Measurements from ENCODE around the gene PTPA.
A peak's percentile ranks its signal among the peaks of the same experiment; 100 is the strongest.

The PTPA gene

DNA sequence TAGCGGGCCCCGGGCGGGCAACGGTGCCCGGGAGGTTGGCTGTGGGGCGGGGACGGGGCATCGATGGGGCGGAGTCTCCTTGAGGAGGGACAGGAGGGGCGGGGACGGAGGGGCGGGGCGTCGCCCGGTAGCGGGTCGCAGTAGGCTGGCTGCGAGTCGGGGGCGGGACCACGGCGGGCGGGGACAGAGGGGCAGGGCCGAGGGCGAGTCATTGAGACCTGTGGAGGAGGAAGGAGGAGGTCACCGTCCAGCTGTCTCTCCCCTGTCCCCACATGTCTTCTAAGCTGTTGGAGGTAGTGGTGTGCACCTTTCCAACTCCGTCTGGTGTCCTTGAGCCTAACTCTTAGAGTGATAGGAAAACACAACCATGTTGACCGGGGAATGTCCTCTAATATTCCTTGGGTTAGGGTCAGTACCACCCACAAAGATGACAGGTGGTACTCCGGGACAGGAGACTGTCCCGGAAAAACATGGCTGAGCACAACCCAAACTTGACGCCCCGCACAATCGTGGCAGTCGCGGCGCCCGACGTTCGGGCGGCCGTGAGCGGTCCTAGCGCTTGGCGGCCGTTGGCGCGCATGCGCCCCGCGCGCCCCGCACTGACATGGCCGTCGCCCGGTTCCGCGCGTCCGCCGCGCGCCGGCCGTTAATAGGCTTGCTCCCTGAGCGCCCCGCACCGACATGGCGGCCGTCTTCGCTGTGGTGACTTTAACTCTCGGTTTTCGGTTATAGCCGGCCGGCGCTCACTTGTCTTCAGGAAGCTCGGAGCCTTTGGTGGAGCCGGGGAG is at the start of gene PTPA, which contains the start of gene CRAT:
Gene PTPA, plus strand, starts transcription at position 676 of the 788 bp plus-strand sequence. CDS start 186 bp downstream, outside the sequence.
Gene CRAT, minus strand, starts transcription at position 54 of the 788 bp plus-strand sequence. CDS start 284 bp downstream, outside the sequence.
- peak; percentile 98 for DNase-seq (ENCODE audit: low spot score)

DNA sequence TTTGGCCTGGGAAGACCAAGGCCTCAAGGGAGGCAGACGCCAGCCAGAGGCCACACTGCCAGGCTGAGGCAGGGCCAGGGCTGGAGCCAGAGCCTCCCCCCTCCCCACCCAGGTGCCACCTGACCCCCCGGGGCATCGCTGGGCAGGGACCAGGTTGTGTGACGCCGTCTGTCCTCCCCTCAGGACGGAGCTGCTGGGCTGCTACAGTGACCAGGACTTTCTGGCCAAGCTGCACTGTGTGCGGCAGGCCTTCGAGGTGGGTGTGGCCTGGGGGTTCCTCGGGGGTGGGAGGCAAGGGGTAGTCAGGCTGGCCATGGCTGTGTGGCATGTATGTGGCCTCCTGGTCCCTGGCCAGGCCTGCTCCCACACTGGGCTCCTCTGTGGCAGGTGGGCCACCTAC is 48.2 kb upstream of the PTPA start:
- DNase-seq (ENCODE audit: low spot score), result no peak

DNA sequence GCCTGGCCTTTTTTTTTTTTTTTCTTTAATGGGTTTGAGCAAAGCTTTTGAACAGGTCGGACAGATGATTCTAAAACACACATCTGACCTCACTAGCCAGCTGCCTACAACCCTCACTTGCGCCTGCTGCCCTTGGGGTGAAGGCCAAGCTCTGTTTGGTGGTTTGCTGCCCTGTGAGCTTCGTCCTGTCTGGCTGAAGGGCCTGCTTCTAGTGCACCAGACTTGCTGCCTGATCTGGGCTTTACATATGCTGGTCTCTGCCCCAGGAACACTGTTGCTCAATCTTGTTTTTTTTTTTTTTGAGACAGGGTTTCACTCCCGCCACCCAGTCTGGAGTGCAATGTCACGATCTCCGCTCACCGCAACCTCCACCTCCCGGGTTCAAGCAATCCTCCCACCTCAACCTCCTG is 46.7 kb upstream of the PTPA start:
- no peak for DNase-seq (ENCODE audit: low spot score)

DNA sequence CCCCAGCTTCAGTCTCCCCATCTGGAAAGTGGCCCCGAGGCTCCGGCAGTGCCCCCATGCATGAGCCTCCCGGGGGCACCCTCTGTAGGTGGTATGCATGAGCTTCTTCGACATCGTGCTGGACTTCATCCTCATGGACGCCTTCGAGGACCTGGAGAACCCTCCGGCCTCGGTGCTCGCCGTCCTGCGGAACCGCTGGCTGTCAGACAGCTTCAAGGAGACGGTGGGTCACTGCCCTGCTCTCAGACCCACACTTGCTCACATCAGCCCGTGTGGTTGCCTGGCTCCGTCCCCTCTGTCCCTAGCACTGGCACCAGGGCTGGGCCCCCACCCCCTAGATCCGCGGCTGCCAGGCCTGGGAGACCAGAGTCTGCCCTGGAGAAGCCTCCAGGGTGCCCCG is 43.1 kb upstream of the PTPA start:
- no peak for DNase-seq (ENCODE audit: low spot score)

DNA sequence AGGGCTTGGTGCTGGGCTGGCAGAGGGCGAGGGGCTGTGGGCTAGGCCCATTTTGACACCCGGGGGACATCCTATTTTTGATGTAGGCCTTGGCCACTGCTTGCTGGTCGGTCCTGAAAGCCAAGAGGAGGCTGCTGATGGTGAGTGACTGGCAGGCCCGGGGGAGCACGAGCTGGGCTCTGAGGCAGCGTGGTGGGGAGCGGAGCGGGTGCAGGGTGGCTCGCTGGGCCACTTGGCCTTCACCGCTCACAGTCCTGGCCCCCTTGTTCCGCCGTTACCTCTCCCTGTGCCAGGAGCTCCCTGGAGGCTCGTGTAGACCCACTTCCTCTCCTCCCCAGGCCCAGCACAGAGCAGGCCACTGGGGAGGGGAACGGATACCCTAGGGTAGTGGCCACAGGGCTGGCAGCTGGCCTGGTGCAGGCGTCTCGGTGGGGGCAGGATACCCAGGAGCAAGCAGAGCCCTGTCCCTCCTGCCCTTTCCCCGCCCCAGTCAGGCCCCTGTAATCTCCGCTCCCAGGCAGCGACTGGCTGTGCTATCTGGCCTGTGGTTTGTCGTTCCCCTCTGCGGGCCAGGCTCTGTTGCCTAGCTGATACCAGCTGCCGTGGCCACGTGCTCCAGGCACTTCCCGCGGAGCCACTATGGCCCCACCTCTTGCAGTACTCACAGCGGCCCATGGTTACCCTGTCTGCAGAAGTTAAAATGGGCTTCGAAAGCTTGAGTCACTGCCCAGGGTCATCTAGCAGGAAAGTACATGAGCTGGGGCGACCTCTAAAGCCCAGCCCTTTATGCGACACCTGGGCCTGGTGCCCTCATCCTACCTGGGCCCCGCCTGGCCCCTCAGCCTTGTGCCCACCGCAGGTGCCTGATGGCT is 42.0 kb upstream of the PTPA start:
- DNase-seq (ENCODE audit: low spot score), result no peak

DNA sequence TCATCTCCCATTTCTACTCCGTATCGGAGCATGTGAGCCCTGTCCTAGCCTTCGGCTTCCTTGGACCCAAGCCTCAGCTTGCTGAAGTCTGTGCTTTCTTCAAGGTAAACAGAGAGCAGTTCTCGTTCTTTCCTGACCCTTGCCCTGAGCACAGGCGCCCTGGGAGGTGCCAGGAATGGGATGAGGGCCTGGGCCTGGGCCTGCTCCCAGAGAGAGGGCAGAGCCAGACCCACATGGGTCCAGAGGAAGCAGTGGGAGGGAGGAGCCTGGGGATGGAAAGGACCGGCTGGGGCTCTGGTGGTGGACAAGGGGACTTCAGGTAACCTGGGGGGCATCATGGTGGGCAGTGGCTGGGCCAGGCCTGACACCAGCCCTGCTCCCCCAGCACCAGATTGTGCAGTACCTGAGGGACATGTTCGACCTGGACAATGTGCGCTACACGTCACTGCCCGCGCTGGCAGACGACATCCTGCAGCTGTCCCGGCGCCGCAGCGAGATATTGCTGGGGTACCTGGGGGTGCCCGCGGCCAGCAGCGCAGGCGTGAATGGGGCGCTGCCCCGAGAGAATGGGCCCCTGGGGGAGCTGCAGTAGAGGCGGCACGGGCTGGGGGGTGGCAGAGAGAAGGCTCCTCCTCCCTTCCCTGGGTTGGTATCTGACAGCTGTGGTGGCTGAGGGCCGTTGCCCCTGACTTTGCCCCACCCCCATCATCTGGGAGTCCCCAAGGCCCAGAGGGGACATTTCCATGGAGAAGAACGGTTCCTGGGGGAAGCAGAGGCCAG is 41.2 kb upstream of the PTPA start:
- no peak for DNase-seq (ENCODE audit: low spot score)

DNA sequence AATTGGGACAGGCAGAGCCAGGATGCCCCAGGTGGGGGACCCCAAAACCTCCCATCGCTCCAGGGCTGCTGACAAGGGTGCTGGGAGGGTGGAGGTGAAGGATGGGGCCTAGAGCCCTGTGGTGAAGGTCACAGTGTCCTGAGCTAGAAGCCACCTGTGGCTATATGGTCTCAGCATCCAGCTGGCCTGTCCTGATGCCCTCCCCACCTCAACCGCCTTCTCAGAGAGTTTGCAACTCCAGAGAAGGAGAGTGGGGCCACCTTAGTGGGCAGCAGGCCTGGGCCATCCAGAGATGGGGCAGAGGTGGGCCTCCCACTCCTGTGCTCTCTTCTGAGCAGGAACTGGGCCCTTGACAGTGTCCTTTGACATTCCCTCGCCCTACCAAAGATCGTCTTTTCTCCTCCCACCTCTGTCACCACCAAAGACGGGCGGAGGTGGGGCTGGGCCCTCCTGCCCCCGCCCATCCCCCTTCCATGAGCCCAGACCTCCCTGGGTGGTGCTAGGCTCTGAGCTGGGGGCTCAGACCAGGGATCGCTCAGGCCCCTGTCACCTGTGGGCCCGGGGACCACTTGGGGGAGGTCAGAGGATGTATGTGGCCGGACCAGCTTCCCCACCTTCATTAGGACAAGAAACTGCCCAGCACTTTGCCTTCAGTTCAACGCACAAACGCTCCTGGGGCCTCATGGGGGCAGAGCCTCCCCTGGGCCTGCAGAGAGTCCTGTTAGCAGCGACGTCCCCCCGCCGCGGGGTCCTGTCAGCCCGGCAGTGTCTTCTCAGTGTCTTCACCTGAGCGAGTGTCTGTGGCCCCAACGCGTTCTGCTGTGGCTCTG is 40.3 kb upstream of the PTPA start:
- DNase-seq (ENCODE audit: low spot score), result no peak

DNA sequence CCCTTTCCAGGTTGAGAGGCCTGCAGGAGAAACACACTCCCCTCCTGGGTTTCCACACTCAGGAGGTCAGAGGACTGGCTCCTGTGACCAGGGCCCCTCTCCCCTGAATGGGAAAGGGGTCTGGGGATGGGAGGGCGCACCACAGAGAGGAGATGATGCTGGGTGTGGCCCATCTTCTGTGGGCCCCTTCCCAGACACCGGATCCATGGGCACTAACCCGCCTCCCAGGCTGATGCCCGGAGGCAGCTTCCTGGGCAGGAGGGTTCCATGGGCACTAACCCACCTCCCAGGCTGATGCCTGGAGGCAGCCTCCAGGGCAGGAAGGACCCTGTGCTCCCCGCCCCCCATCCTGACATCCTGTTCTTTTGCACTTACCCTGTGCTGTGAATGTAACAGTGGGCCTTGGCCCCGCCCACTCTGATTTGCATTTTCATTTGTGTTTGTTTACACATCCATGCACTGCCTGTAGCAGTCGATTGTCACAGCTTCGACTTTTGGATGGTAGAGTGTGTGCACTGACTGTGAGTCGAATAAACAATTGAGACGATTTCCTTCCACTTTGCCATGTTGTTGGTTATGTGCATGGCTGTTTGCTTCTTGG is 39.6 kb upstream of the PTPA start:
- DNase-seq (ENCODE audit: low spot score), result no peak

DNA sequence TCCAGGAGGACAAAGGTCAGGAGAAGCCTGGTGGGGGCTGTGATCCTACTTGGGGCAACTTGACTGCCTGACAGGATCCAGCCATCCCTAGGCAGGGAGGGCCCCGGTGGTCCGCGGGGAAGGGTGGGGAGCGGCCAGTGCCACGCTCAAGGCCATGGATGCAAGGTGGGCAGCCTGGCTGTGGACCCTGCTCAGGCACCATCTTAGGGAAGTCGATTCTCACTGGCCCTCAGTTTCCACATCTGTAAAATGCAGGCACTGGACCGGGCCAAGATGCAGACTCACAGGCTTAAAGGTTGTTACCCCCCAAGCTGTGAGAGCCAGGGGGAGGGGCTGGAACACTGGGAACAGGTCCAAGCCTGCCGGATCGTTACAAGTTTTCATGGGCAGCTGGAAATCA is 39.0 kb upstream of the PTPA start:
- DNase-seq (ENCODE audit: low spot score), result no peak

DNA sequence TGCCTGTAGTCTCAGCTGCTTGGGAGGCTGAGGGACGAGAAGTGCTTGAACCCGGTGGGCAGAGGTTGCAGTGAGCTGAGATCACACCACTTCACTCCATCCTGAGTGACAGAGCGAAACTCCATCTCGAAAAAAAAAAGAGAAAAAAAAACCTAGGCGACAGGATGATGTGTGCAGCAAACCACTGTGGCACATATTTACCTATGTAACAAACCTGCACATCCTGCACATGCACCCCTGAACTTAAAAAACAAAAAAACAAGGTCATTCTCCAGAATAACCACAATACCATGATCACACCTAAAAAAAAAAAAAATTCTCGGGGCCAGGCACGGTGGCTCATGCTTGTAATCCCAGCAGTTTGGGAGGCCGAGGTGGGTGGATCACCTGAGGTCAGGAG is 37.8 kb upstream of the PTPA start:
- DNase-seq (ENCODE audit: low spot score), result no peak

DNA sequence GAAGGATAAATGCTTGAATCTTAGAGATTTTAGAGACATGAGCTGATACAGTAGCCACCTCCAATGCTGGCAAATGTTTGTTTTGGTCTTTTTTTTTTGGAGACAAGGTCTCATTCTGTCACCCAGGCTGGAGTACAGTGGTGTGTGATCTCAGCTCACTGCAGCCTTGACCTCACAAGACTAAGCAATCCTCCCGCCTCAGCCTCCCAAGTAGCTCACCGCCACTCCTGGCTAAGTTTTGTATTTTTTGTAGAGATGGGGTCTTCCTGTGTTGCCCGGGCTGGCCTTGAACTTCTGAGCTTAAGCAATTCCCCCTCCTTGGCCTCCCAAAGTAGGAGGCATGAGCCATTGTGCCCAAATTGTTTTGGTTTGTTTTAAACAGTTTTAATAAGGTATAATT is 37.1 kb upstream of the PTPA start:
- DNase-seq (ENCODE audit: low spot score), result no peak

DNA sequence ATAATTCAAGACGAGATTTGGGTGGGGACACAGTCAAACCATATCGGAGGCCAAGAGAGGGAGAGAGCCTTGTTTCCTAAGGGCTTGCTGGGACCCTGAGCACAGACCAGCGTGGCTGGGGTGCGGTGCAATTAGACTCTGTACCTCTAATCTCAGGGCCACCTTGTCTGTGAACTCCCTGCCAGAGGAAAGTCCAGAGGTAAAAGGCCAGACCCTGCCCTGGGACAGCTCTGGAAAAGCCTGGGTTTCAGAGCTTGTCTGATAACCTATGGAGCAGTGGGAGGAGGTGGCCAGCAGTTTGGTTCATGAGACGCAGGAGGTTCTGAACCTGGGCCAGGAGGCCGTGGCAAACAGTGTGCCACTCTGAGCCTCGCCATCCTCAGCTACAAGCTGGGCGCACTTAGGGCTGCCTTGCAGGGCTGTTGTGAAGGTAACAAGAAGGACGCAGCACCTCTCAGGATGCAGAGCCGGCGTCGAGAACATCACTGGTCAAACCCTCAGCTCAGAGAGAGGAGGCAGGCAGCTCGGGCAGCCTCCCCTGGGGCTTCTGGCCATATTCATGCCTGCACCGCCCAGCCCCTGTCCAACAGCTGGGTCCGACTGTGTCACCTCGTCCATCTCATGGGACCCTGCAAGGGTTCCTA is 35.1 kb upstream of the PTPA start:
- no peak for DNase-seq (ENCODE audit: low spot score)

DNA sequence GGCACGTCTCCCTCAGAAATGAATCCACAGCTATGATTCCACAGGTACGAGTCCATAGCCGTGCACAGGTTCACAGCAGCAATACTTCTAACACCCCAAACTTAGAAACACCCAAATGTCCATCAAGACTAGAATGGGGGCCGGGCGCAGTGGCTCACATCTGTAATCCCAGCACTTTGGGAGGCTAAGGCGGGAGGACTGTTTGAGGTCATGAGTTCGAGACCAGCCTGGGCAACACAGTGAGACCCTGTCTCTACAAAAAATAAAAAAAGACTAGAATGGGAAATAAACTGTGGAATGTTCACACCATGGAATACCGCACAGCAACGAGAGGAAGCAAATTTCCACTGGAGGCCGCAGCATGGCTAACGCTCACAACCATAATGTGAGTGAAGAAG is 34.6 kb upstream of the PTPA start:
- no peak for DNase-seq (ENCODE audit: low spot score)

DNA sequence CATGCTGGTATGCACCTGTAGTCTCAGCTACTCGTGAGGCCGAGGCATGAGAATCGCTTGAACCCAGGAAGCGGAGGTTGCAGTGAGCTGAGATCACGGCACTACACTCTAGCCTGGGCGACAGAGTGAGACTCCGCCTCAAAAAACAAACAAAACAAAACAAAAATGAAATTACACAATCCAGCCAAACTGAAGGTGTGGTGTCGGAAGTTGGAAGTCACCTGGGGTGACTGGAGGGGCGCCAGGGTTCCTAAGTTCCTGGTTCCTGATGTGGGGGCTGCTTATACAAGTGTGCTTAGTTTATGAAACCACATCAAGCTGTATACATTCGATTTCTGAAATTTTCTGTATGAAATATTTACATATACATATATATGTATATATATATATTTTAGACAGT is 34.0 kb upstream of the PTPA start:
- DNase-seq (ENCODE audit: low spot score), result no peak

DNA sequence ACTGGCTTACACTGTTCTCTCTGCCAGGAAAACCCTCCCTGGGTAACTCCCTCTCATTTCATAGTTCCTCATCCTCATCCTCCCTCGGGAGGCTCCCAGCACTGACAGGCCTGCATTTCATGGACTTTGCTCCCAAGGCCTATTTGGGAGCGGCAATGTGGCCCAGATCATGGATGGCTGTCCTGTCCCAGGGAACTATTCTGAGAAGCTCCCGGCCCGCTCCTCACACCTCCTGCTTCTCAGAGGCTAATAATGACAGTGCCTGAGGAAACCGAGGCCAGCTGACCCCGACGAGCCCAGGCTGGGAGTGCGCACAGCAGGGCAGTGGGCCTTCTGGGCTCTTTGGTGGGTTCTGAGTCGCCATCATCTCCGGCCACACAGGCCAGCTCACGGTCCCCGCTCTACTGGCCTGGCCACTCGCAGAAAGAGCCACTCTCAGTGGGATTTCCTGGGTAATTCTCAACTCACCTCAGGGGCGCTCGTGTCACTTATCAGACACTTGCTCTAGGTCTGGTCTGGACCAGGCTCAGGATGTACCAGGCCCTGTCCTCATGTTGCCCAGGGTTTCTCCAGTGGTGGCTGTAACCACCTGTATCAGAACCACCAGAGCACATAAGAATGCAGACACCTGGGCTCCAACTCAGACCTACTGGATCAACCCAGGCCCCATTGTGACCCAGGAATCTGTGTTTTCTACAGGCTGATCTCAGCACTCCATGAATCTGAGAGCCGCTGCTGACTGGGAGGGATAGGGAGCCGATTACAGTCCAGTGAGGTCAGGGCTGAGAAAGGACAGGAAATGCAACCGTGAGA is 32.3 kb upstream of the PTPA start:
- DNase-seq (ENCODE audit: low spot score), result no peak

DNA sequence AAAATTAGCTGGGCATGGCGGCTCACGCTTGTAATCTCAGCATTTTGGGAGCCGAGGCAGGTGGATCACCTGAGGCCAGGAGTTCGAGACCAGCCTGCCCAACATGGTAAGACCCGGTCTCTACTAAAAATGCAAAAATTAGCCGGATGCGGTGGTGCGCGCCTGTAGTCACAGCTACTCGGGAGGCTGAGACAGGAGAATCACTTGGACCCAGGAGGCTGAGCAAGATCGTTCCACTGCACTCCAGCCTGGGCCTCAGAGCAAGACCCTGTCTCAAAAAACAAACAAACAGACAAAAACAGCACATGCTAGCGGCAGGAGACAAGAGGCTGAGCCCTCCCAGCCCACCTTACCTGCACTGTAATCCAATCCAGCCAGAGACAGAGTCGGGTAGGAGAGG is 31.4 kb upstream of the PTPA start:
- DNase-seq (ENCODE audit: low spot score), result no peak

DNA sequence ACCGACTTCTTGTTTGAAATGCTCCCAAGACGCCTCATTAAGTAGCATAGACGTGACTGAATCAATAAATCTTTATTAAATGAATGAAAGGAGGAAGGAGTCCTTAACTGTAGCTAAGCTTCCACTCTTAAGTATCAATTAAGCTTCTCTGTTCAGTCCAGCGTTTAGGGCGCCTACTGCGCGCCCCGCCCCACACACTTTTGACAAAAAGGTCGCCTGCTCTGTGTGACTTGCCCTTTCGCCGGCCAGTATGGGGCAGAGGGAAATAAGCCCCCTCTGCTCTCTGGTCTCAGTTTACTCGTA is 31.0 kb upstream of the PTPA start:
- DNase-seq (ENCODE audit: low spot score), result no peak

DNA sequence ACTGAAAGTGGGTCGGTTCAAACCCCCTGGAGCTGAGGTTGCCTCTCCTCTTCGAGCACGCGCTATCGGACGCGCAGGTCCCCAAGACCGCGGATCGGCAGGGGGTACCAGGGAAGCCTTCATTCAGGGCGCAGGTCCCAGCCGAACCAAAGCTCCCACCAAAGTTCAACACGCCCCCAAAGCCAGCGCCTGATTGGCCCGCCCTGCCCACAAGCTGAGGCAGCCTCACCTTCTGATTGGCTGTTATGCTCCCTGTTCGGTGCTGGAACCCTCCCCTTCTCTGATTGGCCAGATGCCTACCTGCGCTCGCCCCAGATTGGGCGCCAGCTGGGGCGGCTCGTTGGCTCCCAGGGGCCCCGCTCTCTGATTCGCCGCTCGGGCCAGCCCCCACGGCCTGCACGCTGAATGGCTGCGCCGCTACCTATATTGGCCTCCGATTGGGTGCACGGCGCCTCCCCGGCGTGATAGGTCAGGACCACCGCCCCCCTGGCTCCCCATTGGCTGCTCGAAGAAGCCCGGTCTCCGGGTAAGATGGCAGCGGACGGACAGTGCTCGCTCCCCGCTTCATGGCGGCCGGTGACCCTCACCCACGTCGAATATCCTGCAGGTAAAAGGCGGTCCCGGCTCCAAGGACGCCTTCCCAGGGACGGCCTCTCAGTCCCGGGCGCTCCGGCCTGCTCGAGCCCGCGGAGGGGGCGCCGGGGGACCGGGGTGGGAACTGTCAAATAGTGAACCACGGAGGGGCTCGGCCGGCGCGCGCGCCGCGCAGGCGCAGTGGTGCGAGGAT is 30.4 kb upstream of the PTPA start, which contains the start of gene DOLPP1:
Gene DOLPP1, plus strand, starts transcription at position 511 of the 787 bp plus-strand sequence. Its CDS starts 21 bp downstream, at position 532.
- DNase-seq (ENCODE audit: low spot score), result peak; percentile 100

DNA sequence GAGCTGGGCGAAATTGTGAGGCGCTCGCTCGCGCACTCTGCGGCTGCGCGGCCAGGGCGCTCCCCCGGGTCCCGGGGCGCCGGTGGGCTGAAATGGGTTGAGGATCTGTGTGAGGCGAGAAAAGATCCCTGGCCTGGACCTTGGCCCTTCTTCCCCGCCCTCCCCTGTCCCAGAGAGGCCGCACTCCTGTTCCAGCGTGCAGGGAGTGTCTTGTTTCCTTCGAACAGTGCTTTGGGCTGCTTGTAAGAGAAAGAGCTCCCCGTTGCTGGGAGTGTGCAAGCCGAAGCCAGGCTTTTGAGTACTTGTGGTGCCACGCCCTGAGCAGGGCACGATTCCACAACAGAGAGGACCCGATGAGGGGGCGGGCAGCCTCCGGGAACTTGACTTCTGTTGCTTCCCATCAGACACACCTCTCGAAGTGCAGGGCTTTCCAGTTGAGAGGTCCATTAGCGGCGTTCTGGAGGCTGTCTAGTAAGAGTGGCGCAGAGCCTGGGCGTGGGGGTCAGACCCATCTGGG is 29.8 kb upstream of the PTPA start:
- no peak for DNase-seq (ENCODE audit: low spot score)

Data from HuH-7.5 (cell line).